LHCN-M2 (cell line): ENCODE measurements around the gene ZNF587. TPM values are rescaled to one million over a fixed set of nuclear protein-coding genes. Genes with fewer than 3 reads are reported as not detected.

Experiments used
- DNase-seq: peaks from one replicate; pipeline ENCODE4 v3.0.0-alpha.2; 2012; ENCODE audit warnings: low read depth
- total RNA-seq: library from RNA; depleted of rRNA; stranded (reverse); fragments of >200 nt; gene quantifications from 2 replicates; pipeline ENCODE4 v1.2.3, GENCODE V29; 2014; rRNA removed

Gene ZNF587
- total RNA-seq, 1 experiment from 2014 or later = 11.5 TPM

DNA sequence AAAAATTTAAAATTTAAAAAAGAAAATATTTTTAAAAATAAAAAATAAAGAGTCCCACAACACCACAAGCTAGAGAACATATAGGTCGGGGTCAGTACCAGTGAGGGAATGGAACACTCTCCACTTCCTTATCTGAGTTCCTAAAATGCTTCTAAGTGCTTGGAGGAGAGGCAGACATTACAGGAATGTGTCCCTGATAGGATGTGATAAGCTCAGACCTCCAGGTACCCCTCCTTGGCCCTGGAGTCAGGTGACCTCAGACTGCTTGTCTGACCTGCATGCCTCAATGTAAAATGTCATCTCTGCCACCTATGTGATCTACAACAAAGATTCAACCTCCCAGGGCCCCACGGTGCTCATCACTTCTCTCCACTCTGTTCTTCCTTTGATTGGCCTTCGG is 36.4 kb downstream of the ZNF587 start:
- DNase-seq = no peak

DNA sequence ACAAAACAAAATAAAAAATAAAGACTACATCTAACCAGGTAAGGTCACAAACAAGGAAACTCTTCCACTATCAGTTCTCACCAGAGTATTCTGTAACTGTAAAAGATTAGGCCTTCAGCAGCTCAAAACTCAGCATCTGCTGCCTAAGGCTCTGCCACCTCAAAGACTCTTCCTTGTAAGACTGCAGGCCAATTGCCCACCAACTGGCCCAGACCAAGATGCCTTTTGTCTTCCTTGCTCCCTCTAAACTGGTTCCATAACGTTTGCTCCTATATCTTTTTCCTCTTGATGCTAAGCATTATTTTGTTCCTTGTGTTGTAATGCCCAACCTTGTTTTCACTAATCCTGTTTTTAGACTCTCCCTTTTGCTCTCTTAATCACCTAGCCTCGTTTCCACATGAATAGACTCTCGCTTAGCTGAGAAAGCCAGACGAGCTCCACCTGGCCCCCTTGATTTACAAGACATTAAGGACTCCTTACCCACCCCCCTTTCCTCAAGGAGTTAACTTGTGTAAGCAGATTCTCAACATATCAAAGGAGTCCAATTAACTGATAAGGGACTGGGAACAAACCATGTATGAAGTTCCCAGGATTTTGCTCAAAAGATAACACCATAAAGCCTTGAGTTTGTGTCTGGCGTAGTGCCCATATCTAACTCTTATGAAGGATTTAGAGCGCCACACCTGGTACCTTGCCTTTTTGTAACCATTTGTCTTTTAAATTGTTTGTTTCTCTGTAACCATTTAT is 37.7 kb downstream of the ZNF587 start:
- DNase-seq = no peak

DNA sequence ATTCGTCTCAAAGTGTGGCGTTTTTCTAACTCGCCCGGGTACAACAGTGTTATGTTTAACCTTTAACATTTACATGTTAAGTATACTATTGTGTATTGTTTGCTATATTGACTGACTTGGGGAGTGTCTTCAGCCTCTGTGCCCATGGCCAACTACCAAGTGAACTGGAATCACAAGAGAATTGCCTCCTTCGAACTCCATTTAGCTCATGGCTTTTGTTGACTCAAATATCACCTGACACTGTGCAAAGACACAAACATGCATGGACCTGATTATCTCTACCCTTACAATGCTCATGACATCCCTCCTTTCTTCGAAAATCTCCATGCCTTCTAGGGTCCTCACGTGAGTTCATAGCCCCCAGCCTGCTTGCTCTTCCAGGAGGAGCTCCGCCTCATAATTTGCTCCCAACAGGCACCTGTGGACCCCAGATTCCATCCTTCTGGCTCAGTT is 38.5 kb downstream of the ZNF587 start:
- no peak for DNase-seq

DNA sequence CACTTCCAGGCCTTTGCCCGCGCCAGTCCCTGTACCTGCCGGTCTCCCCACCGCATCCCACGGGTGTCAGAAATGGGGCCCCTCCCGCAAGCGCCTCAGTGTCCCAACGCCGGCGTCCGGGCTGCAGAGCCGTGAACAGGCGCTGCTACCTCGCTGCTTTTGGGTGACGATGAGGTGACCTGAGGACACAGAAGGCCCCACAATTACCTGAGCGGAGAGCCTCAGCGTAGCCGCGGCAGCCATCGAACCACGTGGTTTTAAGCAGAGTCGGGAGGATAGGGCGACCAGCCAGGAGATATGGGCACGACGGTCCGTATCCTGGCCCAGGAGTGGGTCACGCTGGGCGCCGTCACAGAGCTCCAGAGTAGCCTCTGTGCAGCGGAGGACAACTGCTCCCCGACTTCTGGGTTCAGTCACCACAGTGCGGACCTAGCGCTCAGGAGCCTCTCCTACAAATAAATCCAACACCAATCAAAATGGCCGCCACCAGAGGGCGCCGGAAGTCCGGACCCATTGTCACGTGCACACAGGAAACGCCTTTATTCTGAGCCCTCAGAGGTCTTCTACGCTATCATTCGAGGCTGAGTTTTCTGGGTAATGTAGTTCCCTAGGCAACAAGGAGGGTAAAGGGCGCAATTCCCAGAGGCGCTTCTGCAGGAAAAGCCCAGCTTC is 39.0 kb downstream of the ZNF587 start, which contains the start of gene ZNF814:
Gene ZNF814 (minus strand): TSS at position 478 of the 672 bp plus-strand sequence. CDS start 235 bp downstream, at position 243.
- peak; percentile 83 for DNase-seq

DNA sequence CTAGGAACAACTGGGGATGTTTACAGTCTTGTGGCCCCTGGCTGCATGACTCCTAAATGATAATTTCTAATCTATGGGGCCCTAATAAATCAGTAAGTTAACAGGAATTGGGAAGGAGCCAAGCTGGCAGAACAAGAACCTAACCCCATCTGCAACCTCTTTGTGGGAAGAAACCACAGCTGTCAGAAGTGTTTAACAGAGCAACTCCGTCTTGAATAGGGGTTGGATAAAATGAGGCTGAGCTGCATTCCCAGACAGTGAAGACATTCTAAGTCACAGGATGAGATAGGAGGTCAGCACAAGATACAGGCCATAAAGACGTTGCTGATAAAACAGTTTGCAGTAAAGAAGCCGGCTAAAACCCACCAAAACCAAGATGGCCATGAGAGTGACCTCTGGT is 41.0 kb downstream of the ZNF587 start:
- peak; percentile 63 for DNase-seq

DNA sequence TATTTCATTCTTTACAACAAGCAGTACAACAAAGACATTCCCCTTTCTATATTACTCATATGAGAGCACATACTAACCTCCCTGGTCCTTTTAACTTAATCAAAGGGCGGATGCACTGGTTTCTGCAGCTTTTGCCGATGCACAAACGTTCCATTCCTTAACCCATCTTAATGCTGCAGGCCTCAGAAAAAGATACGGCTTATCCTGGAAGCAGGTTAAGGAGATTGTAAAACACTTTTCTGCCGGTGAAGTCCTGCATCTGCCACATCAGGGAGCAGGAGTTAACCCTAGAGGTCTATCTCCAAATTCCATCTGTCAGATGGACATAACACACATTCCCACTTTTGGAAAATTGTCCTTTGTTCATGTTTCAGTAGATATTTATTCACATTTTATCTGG is 50.7 kb downstream of the ZNF587 start:
- no peak for DNase-seq

DNA sequence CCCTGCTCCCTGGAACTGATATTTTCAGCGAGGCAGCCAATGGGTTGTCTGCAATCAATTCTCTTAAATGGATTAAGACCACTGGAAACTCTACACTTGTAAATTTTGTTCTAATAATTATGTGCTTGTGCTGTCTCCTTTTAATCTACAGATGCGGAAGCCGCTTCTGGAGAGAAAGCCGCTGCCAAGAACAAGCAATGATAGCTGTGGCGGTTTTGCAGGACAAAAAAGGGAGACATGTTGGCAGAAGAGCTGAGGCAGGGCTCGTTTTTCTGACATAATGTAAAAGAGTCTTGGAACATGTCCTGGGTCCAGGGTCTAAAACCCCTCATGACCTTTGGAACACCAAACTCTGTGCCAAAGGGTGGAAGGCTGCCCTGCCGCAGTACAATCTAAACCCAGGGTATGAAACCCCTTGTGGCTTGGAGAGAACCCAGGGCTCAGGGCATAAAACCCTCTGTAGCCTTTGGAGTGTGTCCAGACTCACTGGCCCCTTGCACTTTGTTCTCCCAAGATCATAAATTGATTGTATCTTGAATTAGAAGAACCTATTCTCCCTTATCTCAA is 54.0 kb downstream of the ZNF587 start:
- DNase-seq = no peak

DNA sequence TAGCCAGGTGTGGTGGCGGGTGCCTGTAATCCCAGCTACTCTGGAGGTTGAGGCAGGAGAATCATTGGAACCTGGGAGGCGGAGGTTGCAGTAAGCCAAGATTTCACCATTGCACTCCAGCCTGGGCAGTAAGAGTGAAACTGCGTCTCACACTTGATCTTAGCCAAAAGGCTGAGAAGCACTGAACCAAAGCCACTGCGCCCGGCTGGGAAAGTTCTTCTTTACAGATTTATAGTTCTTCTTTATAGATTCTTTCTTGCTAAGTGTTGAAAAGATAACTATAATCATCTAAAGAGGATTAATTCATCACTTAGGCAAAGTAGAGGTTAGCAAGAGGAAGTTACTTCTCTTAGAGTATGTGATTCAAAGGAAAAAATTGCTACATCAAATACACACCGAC is 55.6 kb downstream of the ZNF587 start:
- no peak for DNase-seq

DNA sequence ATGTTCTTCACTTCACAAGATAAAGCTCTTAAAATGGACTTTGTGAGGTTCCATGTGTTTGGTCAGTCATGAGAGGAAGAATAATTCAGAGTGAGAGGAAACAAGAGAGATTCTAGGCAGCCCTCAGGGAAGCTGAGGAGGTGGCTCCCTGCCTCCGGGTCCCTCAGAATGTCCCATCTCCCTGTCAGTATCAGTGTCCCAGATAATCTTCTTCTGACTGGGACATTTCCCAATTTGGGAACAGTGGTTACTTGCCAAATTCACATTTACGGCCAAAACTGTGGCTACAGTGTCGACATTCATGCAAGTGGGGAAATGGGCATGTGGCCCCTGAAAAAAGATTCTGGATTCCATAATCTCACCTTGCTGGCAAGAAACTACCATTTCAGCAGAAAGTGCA is 57.7 kb downstream of the ZNF587 start:
- DNase-seq = no peak

DNA sequence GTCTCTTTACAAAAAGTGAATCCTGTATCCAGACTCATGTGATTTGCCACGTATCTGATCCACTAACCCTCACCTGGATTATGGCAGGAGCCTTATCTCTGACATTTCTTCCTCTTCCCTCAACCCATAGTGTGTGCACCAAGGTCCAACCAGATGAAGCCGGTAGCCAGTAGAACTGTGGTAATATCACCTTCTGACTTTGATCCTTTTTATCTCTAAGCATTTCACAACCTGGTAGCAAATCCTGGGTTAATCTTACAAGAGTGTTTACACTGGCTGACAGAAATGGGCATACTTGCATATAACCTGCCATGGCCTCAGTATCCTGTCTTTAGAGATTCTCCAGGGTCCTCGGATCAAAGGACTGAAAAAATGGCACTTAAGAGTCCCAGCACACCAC is 64.9 kb downstream of the ZNF587 start:
- DNase-seq = no peak

Other genes with a start within 250 kb of the ZNF587 start
- 11.1 and 16.2 TPM in 2 replicates for gene ZNF530, start 250.0 kb upstream of the ZNF587 start, total RNA-seq
- 22.3 and 22.9 TPM in 2 replicates for gene ZNF134, start 235.6 kb upstream of the ZNF587 start, total RNA-seq
- gene ZNF211, start 216.7 kb upstream of the ZNF587 start, total RNA-seq = 11.4 and 12.1 TPM in 2 replicates
- 0.11 TPM in 1 of 2 replicates, not detected in the other for gene ZSCAN4, start 180.9 kb upstream of the ZNF587 start, total RNA-seq
- 8.9 and 12.3 TPM in 2 replicates for gene ZNF551, start 167.9 kb upstream of the ZNF587 start, total RNA-seq
- gene ZNF154, start 140.7 kb upstream of the ZNF587 start, total RNA-seq = 0.96 and 1.1 TPM in 2 replicates
- gene ZNF671, start 122.2 kb upstream of the ZNF587 start, total RNA-seq = 4.2 TPM in 2 replicates
- gene ZNF776, start 103.0 kb upstream of the ZNF587 start, total RNA-seq = 8.3 and 12.4 TPM in 2 replicates
- gene ZNF586, start 80.2 kb upstream of the ZNF587 start, total RNA-seq = 9.6 and 12.2 TPM in 2 replicates
- 2.2 and 3.5 TPM in 2 replicates for gene ZNF552, start 34.9 kb upstream of the ZNF587 start, total RNA-seq
- gene ZNF587B, start 19.6 kb upstream of the ZNF587 start, total RNA-seq = 6.8 and 7.0 TPM in 2 replicates
- gene ZNF814, start 39.2 kb downstream of the ZNF587 start, total RNA-seq = 4.9 and 6.9 TPM in 2 replicates
- gene ZNF417, start 66.7 kb downstream of the ZNF587 start, total RNA-seq = 9.3 and 10.8 TPM in 2 replicates
- gene ZNF418, start 85.5 kb downstream of the ZNF587 start, total RNA-seq = 1.5 and 2.4 TPM in 2 replicates
- gene ZNF256, start 97.8 kb downstream of the ZNF587 start, total RNA-seq = 2.9 and 3.7 TPM in 2 replicates
- gene C19orf18, start 124.7 kb downstream of the ZNF587 start, total RNA-seq = not detected in 2 replicates
- 13.9 and 15.6 TPM in 2 replicates for gene ZNF606, start 153.0 kb downstream of the ZNF587 start, total RNA-seq
- gene ZSCAN1, start 184.2 kb downstream of the ZNF587 start, total RNA-seq = not detected in 2 replicates
- gene ZNF135, start 209.4 kb downstream of the ZNF587 start, total RNA-seq = 0.83 and 1.4 TPM in 2 replicates
- gene ZSCAN18, start 248.4 kb downstream of the ZNF587 start, total RNA-seq = 57.6 and 59.5 TPM in 2 replicates